HG02884 (cell line): ENCODE data around the gene OR2S2.

Experiments
- ATAC-seq: cut with Tn5 transposase; IDR thresholded peaks from one replicate; pipeline ENCODE4 v1.9.1; 2021; ENCODE audit warnings: mild to moderate bottlenecking, moderate library complexity; ENCODE audit not compliant: unreplicated experiment

The OR2S2 gene

GRCh38 chr9:35962126-35962906 is 4.4 kb upstream of the OR2S2 start:
- no peak for ATAC-seq

DNA sequence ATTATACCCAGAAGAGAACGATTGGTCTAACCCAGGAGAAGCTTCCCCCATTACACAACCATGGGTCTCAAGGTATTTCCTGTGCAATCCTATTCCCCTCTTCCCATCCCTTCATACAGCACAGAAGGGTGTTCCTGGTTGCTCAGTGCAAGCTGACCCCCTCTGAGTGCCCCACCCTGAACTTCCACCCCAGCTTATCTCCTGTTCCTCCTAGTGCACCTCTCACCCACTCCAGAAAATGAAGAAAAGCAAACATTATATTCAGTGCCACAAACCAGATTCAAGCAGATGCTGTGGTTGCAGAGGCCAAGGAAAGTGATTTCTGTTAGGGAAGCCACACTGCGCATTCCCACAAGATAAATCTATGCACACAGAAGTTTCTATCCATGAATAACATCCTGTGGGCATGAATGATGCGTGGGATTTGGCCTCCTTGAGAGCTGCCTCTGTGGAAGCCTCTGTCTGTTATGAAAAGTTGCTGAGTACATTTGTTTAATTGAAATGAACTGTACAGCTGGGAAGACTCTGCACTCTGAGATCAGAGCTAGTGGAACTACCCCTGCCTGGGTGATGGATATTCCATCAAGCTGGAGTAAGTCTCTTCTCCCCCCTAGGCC is 2.2 kb upstream of the OR2S2 start:
- no peak for ATAC-seq

GRCh38 chr9:35956651-35957050 is 1.3 kb downstream of the OR2S2 start:
- no peak for ATAC-seq

DNA sequence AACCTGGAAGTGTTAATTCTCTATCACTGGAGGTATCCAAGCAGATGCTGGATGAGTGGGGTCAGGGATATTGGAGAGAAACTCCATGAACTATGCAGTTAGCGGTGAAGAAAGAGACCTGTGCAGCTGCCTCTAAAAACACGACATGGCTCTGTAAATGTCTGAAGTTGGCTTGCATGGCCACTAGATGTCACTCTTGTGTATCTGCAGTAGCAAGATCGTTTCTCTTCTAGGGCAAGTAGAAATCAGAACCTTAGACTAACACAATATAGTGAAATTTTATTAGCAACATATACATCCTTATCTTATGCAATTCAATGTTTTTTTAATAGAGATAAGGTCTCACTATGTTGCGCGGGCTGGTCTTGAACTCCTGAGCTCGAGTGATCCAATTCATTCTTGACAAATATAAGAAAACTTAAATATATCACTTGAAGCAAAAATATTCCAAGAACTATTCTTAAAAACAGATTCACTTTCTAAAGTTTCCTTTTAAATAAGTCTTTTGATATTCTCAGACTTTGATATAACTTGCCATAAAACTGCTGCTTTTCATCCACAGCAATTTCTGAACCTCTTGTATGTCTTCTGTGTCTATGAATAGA is 2.9 kb downstream of the OR2S2 start:
- no peak for ATAC-seq

GRCh38 chr9:35952526-35953191 is 5.3 kb downstream of the OR2S2 start:
- no peak for ATAC-seq

DNA sequence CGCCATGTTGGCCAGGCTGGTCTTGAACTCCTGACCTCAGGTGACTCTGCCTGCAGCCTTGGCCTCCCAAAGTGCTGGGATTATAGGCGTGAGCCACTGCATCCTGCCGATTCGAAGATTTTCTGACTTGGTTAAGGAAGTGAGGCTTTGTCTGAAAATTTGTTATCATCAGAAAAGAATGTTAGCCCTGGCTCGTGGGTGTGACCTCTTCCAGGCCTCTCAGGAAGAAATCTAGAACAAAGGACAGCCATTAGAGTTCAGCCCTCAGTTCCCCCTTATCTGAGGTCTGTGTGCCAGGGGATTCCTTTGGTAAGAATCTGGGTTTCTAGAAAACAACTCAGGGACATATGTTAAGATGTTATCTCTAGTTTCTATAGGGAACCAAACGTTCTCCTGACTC is 6.2 kb downstream of the OR2S2 start:
- no peak for ATAC-seq

DNA sequence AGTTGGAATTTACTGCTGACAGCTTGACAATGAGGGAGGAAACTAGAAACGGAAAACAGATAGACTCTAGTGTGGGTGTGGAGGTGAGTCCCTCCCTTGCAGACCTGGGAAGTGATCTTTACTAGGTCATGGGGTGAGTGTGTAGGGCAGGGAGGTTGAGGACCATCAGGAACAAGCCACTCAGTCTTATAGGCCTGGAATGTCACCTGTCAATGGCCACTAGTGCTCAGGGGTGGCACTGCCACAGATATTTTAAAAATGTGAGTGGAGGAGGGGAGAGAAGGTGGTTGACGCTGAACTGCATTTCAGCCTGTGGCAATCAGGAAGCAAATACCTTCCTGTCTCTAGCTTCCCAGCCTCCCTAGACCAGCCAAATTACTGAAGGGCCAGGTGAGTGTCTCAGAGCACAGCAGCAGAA is 9.0 kb downstream of the OR2S2 start:
- no peak for ATAC-seq

- no peak for ATAC-seq
Observed at GRCh38 chr9:35948451-35948850, 9.5 kb downstream of the OR2S2 start.

- ATAC-seq = no peak
Observed at GRCh38 chr9:35945341-35946018, 12.5 kb downstream of the OR2S2 start.

GRCh38 chr9:35944841-35945240 is 13.1 kb downstream of the OR2S2 start:
- ATAC-seq = no peak

GRCh38 chr9:35944173-35944572 is 13.8 kb downstream of the OR2S2 start:
- ATAC-seq = no peak

GRCh38 chr9:35942286-35942685 is 15.7 kb downstream of the OR2S2 start:
- no peak for ATAC-seq

DNA sequence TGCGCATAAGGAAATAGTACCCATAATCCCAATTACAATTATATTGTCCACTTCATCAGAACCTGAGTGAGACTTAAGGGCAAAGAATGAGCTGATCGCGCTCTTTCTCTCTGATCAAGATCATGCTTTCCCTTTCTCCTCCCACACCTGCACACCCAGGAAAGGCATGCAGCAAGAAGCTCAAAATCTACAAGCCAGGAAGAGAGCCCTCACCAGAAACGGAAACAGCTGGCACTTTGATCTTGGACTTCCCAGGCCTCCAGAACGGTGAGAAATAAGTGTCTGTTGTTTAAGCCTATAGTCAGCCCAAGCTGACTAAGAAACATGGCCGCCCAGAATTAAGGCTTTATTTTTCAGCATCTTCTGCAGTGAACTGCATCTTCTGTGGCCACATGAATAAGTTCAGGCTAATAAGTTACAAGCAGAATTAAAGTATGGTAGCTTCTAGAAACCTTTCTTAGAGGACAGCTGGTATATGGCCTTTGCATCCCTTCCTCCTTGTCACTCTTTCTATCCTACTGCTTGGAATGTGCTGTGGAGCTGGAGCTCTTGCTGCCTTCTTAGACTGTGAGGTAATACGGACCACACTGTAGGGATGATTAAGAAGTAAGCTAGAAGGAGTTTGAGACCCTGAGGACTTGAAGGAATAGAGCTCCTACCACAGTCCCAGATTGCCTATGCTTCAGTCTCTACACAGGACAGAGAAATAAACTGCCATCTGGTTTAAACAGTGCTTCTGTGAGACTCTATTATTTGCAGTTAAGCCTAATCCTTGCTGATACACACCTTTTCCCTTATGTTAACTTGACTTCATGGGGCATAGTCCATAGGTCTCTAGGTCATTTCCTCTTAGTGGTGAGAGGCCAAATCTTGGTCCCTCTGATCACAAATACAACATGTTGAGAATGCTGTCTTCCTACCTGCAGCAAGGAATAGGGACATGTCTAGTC is 17.2 kb downstream of the OR2S2 start:
- no peak for ATAC-seq

DNA sequence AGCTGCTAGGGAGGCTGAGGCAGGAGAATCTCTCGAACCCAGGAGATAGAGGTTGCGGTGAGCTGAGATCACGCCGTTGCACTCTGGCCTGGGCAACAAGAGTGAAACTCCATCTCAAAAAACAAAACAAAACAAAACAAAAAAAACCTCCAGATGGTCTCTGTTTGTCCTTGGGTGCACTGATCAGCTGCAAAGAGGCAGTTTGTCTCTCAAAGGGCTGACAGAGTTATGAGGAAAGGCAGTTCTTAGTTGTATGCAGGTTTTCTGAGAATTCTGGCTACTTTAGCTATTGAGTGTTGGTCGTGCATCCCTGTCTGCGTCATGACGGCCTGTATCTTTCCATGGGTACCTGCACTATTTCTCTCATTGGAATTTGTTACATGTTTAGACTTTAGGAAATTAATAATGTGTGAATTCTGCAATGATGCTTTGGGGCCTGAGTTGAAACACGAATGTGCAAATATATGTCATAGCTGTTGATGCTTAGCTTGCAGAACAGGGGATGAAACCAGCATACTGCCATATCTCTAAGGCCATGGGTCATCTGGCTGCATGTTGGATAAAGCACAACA is 18.2 kb downstream of the OR2S2 start:
- ATAC-seq = no peak

- ATAC-seq = no peak
Observed at GRCh38 chr9:35938474-35939356, 19.2 kb downstream of the OR2S2 start.

DNA sequence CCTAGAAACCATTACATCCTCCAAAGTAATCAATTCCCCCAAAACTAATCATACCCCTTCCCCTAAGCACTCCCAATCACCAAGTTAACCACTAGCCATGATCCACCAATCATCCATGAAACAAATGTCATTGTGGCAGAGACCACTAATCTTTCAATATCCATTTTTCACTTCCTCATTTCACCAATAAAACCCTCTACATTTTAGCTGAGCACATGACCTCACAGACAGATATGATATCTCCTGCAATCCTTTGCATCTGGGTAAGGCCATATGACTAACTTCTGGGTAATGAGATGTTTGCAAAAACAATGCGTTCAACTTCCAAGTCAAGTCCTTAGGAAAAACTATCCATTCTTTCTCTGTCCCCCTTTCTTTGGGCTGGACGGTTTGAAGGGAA is 20.7 kb downstream of the OR2S2 start:
- no peak for ATAC-seq

DNA sequence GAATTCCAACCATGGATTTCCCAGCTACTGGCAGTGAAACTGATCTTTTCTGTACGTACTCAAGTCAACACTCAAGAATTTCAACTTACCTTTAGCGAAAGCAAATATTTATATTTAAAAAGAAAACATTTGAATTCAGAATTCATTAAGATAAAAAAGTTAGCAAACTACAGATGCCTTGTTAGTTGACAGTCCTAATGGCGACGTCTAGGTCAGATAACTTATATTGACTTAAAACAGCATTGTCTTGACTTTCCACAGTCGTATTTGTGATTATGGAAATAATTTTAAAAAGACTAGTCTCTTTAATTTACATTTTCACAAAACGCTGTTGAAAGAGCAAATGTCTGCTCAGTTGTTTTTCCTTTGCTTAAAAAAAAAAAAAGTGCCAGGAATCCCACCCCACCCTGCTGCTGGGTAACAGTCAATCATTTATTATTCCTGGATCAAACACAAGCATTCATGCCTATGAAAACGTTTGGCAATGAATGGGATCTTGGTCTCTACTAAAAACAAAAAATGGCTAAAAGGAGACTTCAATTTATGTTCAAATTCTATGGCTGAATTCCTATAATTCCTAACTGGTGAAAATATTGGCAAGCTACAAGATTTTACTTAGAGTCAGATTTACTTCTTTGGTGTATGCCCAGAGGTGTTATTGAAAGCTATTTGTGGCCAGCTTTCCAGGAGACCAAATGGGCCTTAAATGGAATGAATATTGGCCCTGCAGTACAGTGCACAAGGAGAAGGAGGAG is 22.0 kb downstream of the OR2S2 start:
- ATAC-seq = no peak

DNA sequence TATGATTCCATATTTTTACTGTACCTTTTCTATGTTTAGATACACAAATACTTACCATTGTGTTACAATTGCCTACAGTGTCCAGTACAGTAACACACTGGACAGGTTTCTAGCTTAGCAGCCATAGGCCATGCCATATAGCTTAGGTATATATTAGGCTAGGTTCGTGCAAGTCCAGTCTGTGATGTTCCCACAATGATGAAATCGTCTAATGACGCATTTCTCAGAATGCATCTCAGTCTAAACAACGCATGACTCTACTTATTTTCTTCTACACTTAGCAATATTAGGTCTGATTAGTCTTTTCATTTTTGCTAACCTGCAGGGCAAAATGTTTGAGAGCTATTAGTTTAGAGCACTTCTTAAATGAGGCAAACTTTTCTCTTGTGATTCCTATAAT is 22.7 kb downstream of the OR2S2 start:
- no peak for ATAC-seq
